Measurements from ENCODE around the gene EFCAB8.

DNA sequence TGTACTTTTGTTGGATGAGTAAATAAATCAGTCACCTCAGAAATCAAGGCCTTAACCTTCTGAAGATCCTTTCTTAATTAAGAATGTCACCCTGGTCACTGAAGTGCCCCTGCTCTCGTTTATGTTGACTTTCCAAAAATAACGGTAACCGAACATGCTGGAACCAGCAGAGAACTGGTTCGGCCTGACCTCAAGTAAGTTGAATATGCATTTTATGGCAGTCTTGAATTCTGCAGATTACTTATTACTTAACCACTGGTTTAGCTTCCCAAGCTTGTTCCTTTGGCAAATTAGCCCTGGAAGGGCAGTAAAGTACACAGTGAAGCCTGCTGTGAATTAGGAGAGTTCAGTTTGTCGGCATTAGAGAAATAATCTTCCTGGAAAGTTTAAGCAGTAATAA lies 26.7 kb upstream of the EFCAB8 start:
- no peak for TF ChIP-seq CTCF (conservative IDR thresholded peaks at IDR 0.05; ENCODE audit: low read length)
- TF ChIP-seq EZH2phosphoT487 (IDR thresholded peaks at IDR 0.05; ENCODE audit: borderline replicate concordance, low read depth, low read length), result no peak

Data from OCI-LY7 (cell line).